D721Med (cell line): Measurements from ENCODE around the gene ASCL1.

ENCODE experiments used
- DNase-seq: peaks from one replicate; pipeline ENCODE4 v3.0.0; 2011; ENCODE audit warnings: low spot score; ENCODE audit not compliant: insufficient read length
- FAIRE-seq: peaks from 2 replicates; lab custom pipeline; 2011; peaks lifted over from hg19 to GRCh38; lab: Jason Lieb, UNC
- CTCF ChIP-seq: IDR thresholded peaks from 2 replicates; pipeline ENCODE4 v1.5.1; 2012; ENCODE audit warnings: mild to moderate bottlenecking, control low read depth; ENCODE audit not compliant: insufficient read depth; ENCODE audit errors: missing control alignments

ASCL1 gene

GRCh38 chr12:102963796-102964195 is 6.3 kb downstream of the ASCL1 start:
- FAIRE-seq (no peak), DNase-seq (no peak)
- no peak for TF ChIP-seq CTCF

GRCh38 chr12:102964872-102965271 is 7.4 kb downstream of the ASCL1 start:
- DNase-seq (no peak), FAIRE-seq (no peak)

GRCh38 chr12:102965281-102966155 is 8.0 kb downstream of the ASCL1 start:
- DNase-seq, result no peak
- no peak for FAIRE-seq

More at GRCh38 chr12:102964872-102965271, 7.4 kb downstream of the ASCL1 start:
- TF ChIP-seq CTCF, result no peak

GRCh38 chr12:102966200-102966863 is 8.9 kb downstream of the ASCL1 start:
- FAIRE-seq (no peak), DNase-seq (no peak)
- no peak for TF ChIP-seq CTCF

More at GRCh38 chr12:102965281-102966155, 8.0 kb downstream of the ASCL1 start:
- no peak for TF ChIP-seq CTCF

- FAIRE-seq, result no peak
These were observed 13.3 kb downstream of the ASCL1 start for GRCh38 chr12:102970780-102971179.

GRCh38 chr12:102971227-102971626 is 13.8 kb downstream of the ASCL1 start:
- DNase-seq (no peak), FAIRE-seq (no peak)
- no peak for TF ChIP-seq CTCF

More at GRCh38 chr12:102970780-102971179, 13.3 kb downstream of the ASCL1 start:
- no peak for DNase-seq
- no peak for TF ChIP-seq CTCF

- FAIRE-seq, result no peak
- DNase-seq, result no peak
- TF ChIP-seq CTCF, result no peak
These were observed 16.1 kb downstream of the ASCL1 start for GRCh38 chr12:102973583-102973982.
